Vagina (tissue), 2 donors: ENCODE results near the gene CFAP45. TPM values are rescaled to one million over a fixed set of nuclear protein-coding genes. Genes with fewer than 3 reads are reported as not detected.

Source experiments
- DNase-seq, 2 donors: peaks; one replicate each; pipeline ENCODE4 v3.0.0-alpha.2; 2017; ENCODE audit errors: extremely low spot score in 2 of 2
- H3K27ac ChIP-seq: fragments of 200-600 bp; sonication (generic); one replicate; pipeline ENCODE4 v1.5.1; 2019
- H3K27me3 ChIP-seq: fragments of 200-600 bp; sonication (generic); one replicate; pipeline ENCODE4 v1.5.1; 2019
- H3K36me3 ChIP-seq, 2 donors: fragments of 200-600 bp; sonication (generic); one replicate each; pipeline ENCODE4 v1.5.1; 2017 to 2019
- H3K4me1 ChIP-seq: fragments of 200-600 bp; sonication (generic); one replicate; pipeline ENCODE4 v1.5.1; 2019
- H3K4me3 ChIP-seq, 2 donors: fragments of 200-600 bp; sonication (generic); 1 replicate in 1 of 2; 2 replicates in 1 of 2; pipeline ENCODE4 v1.5.1; 2016 to 2019
- H3K9me3 ChIP-seq: fragments of 200-600 bp; sonication (generic); one replicate; pipeline ENCODE4 v1.5.1; 2019
- CTCF ChIP-seq, 3 experiments: fragments of 450-650 bp in 2 of 3; fragments of 200-600 bp in 1 of 3; sonication (generic) in 1 of 3; IDR thresholded peaks; one replicate each; pipeline ENCODE4 v1.5.1; 2017 to 2019; ENCODE audit warnings: antibody characterized with exemption in 3 of 3, mild to moderate bottlenecking in 2 of 3, moderate library complexity in 2 of 3
- POLR2A ChIP-seq, 2 donors: fragments of 450-650 bp; IDR thresholded peaks; one replicate each; pipeline ENCODE4 v1.6.1; 2017; ENCODE audit warnings: antibody characterized with exemption in 2 of 2, mild to moderate bottlenecking in 2 of 2, moderate library complexity in 2 of 2
- POLR2AphosphoS5 ChIP-seq, 2 donors: sonication (generic); formaldehyde crosslinking; IDR thresholded peaks; one replicate each; pipeline ENCODE4 v1.9.0; 2017; ENCODE audit warnings: antibody characterized with exemption in 2 of 2, mild to moderate bottlenecking in 2 of 2, low read depth in 1 of 2; ENCODE audit not compliant: insufficient read depth in 1 of 2
- intact Hi-C: fragments of 100-400 bp; cut with DNase I; formaldehyde crosslinking; loops from one replicate; pipeline ENCODE4 v1.15.1; 2023
- total RNA-seq: library from RNA; depleted of rRNA; stranded (reverse); fragments of >200 nt; gene quantifications from one replicate; pipeline ENCODE4 v1.2.3, GENCODE V29; 2016

CFAP45 gene
- total RNA-seq, 1 donor from 2014 or later: not detected

GRCh38 chr1:159898527-159898926, 1.4 kb downstream of the CFAP45 start:
- no peak overlapping the region for H3K27ac ChIP-seq
- intact Hi-C loops: no loop called here
- TF ChIP-seq CTCF (IDR thresholded peaks at IDR 0.05) (no peak), POLR2A (IDR thresholded peaks at IDR 0.05) (no peak), POLR2AphosphoS5 (IDR thresholded peaks at IDR 0.05; ENCODE audit: insufficient read depth in 1 of 2, low read depth in 1 of 2) (no peak)
- DNase-seq: no peak
- no peaks in the 10 kb centered on the region for H3K36me3 ChIP-seq
- H3K4me1 ChIP-seq: peaks cover 28% of the 10 kb centered on the region
- no peaks in the 10 kb centered on the region for H3K27me3 ChIP-seq
- no peak overlapping the region for H3K4me3 ChIP-seq
- no peaks in the 10 kb centered on the region for H3K9me3 ChIP-seq

DNA sequence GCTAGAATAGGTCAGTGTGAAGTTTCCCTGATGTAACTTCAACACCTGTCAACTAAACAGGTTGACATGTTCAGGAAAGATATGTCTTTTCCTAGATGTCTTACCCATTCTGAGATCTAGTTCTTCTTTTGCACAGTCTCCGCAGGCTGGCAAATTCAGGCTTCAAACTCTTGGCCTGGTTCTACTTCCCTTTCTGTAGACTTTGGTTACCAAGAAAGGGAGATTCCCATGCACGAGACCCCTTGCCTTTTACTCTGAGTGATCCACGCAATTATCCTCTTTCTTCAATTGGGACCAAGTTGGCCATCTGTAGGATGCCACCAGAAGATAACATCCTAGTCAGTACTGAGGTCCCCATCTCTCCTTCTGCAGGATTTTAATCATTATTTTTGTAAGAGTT, 2.0 kb downstream of the CFAP45 start:
- peaks cover 28% of the 10 kb centered on the region for H3K4me1 ChIP-seq
- no peaks in the 10 kb centered on the region for H3K9me3 ChIP-seq
- no peaks in the 10 kb centered on the region for H3K27me3 ChIP-seq
- H3K4me3 ChIP-seq: no peak overlapping the region
- no peak for DNase-seq
- intact Hi-C loops: no loop called here
- no peak overlapping the region for H3K27ac ChIP-seq
- no peaks in the 10 kb centered on the region for H3K36me3 ChIP-seq
- TF ChIP-seq CTCF (IDR thresholded peaks at IDR 0.05) (no peak), POLR2AphosphoS5 (IDR thresholded peaks at IDR 0.05; ENCODE audit: insufficient read depth in 1 of 2, low read depth in 1 of 2) (no peak), POLR2A (IDR thresholded peaks at IDR 0.05) (no peak)

GRCh38 chr1:159896546-159896930, 3.4 kb downstream of the CFAP45 start:
- intact Hi-C loops: no loop called here
- Histone ChIP-seq H3K27ac (no peak overlapping the region), H3K36me3 (no peaks in the 10 kb centered on the region), H3K9me3 (no peaks in the 10 kb centered on the region), H3K4me1 (peaks cover 26% of the 10 kb centered on the region), H3K27me3 (no peaks in the 10 kb centered on the region), H3K4me3 (no peak overlapping the region)
- TF ChIP-seq POLR2AphosphoS5 (IDR thresholded peaks at IDR 0.05; ENCODE audit: insufficient read depth in 1 of 2, low read depth in 1 of 2): no peak
- TF ChIP-seq CTCF (IDR thresholded peaks at IDR 0.05): no peak
- no peak for DNase-seq

GRCh38 chr1:159895836-159896545, 4.0 kb downstream of the CFAP45 start:
- no peak for DNase-seq
- TF ChIP-seq CTCF (IDR thresholded peaks at IDR 0.05): no peak
- TF ChIP-seq POLR2AphosphoS5 (IDR thresholded peaks at IDR 0.05; ENCODE audit: insufficient read depth in 1 of 2, low read depth in 1 of 2): no peak
- TF ChIP-seq POLR2A (IDR thresholded peaks at IDR 0.05): no peak

GRCh38 chr1:159895286-159895685, 4.7 kb downstream of the CFAP45 start:
- no peak for TF ChIP-seq CTCF (IDR thresholded peaks at IDR 0.05)
- H3K36me3 ChIP-seq: no peaks in the 10 kb centered on the region
- peaks cover 15% of the 10 kb centered on the region for H3K4me1 ChIP-seq
- H3K27me3 ChIP-seq: no peaks in the 10 kb centered on the region
- no peaks in the 10 kb centered on the region for H3K9me3 ChIP-seq
- no peak overlapping the region for H3K27ac ChIP-seq
- intact Hi-C loops: no loop called here
- no peak for DNase-seq
- H3K4me3 ChIP-seq: no peak overlapping the region

More at GRCh38 chr1:159895836-159896545, 4.0 kb downstream of the CFAP45 start:
- H3K9me3 ChIP-seq: no peaks in the 10 kb centered on the region
- H3K27ac ChIP-seq: no peak overlapping the region
- intact Hi-C loops: no loop called here
- H3K27me3 ChIP-seq: no peaks in the 10 kb centered on the region
- peaks cover 21% of the 10 kb centered on the region for H3K4me1 ChIP-seq
- no peak overlapping the region for H3K4me3 ChIP-seq
- H3K36me3 ChIP-seq: no peaks in the 10 kb centered on the region
